ENCODE results near the gene PLCB2.
A peak's percentile ranks its signal among the peaks of the same experiment; 100 is the strongest.

The PLCB2 gene

DNA sequence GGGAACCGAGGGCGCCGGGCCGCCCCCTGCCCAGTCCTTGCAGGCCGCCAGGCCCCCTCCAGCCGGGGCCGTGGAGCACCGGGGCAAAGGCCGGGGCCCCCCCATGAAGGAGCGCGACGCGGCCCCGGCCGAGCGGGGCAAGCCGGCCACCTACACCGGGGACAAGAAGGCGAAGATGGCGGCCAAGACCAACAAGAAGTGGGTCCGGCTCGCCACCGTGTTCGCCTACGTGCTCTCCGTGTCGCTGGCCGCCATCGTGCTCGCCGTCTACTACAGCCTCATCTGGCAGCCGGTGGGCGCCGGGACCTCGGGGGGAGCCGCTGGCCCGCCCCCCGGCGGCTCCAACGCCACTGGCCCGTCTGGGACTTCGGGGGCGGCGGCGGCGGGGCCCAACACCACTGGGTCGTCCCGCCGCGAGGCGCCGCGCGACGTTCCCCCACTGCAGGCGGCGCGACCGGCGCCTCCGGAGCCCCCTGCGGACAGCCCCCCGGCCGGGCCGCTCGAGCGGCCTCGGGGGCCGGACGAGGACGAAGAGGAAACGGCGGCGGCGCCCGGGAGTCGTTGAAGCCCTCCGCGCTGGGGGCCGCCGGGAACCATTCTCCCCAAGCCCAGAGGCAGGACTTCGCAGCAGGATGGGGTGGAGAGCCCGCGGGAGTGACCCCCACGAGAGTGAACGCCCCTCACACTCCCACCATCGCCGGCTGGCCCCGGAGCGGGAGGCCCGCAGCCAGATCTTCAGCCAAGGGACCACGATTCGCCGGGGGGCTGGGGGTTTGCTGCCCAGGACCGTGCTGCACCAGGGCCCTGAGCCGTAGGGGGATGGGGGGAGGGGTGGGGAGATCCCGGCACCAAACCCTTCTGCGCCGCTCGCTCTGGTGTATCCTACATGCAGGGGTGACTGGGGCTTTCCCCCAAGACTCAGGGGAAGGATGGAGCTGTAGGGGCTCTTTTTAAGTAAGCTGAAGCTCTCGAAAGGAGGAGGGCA lies 16.5 kb upstream of the PLCB2 start:
- peak; percentile 27 for DNase-seq

- peak; percentile 92 for DNase-seq
Observed at GRCh38 chr15:40323239-40323952, 15.7 kb upstream of the PLCB2 start, which contains the start of gene INAFM2. Gene INAFM2 (plus strand): TSS chr15:40323692. CDS start chr15:40324056, 364 bp downstream.

GRCh38 chr15:40322531-40323238 lies 14.9 kb upstream of the PLCB2 start:
- DNase-seq = no peak

DNA sequence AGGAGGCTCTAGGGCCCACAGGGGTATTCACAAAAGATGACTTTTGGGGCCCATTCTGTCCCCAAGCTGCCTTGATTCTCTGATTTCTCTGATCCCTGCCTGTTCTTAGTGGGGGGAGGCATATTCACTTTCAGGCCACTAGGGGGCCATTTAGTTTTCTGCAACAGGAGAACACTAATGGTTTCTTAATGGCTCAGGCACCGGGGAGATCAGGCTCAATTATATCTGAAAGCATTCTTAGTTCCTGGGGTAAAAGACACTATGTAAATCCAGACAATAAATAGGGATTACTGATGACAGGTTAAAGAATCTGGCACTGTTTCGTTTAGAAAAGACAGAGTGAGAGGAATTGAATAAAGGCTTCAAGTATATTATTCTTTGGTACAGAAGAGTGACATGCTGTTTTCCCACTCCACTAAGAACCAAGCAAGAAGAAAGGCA lies 13.2 kb upstream of the PLCB2 start:
- peak; percentile 80 for DNase-seq

DNA sequence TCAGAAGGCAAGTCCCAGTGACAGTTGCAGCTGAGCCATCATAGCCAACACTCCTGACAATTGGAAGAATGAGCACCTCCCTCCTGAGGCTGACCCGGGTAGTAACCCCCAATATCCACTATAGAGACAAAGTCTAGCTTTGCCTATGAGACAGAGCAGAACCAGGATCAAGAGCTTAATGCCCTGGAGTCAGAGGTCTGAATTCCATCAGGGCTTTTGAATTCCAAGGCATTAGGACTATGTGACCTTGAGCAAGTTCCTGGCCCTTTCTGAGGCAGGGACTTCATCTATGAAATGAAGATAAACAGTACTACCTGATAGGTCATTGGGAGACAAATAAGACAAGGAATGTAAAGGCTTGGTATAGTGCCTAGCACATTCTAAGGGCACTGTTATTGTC lies 12.7 kb upstream of the PLCB2 start:
- DNase-seq = no peak

GRCh38 chr15:40317580-40317979 lies 9.8 kb upstream of the PLCB2 start:
- DNase-seq = no peak

GRCh38 chr15:40316931-40317330 lies 9.2 kb upstream of the PLCB2 start:
- no peak for DNase-seq

DNA sequence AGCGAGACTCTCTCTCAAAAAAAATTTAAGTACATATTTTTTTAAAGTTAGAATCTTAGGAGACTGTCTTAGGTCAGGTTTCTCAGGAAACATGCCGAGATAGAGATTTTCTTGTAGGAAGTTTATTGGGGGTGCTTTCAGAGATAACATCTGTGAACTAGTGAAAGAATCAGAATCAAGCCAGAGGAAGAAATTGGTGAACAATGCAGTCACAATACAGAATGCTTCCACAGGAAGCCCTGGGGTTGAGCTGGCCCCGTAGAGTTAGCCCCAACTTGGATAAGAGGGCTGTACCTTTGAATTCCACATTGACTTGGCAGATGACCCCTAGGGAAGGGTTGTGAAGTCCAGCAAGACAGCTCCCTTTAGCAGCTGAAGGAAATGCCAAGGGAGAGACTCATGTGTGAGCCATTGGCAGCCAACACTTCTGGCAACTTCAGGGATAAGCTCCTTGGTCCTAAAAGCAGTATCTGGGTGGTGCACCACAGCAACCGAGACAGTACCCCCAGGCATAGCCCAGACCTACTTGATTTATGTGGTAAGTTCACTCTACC lies 7.1 kb upstream of the PLCB2 start:
- no peak for DNase-seq

DNA sequence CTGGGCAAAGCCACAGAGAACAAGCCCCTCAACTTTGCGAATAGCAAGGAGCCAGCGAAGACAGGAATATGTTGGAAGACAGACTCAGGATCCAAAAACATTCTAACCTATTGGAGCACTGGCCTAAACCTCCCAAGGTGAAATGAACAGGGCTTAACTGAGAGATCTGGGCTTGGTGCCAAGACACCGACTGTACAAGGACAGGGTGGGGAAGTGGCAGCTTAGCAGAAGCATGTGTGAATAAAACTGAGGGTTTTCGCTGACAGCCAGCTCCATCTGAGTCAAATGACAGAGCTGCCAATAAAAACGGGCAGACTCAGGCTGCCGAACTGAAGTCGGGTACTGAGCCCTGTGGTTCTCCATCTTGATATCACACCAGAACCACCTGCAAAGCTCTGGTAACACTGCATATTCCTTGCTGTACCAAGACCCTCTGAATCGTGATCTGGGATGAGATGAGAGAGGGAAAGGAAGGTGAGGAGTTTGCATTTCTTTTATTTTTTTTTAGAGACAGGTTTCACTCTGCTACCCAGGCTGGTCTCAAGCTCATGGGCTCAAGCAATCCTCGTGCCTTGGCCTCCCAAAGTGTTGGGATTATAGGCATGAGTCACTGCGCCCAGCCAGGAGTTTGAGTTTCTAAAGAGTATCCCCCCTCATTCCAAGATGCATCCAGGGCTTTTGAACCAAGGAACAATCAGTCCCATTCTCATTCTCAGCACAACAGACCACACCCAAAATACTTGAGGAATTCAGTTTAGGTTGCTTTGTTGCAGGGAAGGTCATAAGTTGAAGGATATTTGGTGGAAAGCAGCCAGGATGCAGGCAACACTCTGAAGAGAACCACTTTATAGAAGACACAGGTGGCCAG lies 6.0 kb upstream of the PLCB2 start:
- peak; percentile 68 for DNase-seq

GRCh38 chr15:40312370-40313158 lies 4.8 kb upstream of the PLCB2 start:
- no peak for DNase-seq

GRCh38 chr15:40310993-40311392 lies 3.3 kb upstream of the PLCB2 start:
- no peak for DNase-seq

- DNase-seq = peak; percentile 69
Observed at GRCh38 chr15:40310001-40310959, 2.5 kb upstream of the PLCB2 start.

DNA sequence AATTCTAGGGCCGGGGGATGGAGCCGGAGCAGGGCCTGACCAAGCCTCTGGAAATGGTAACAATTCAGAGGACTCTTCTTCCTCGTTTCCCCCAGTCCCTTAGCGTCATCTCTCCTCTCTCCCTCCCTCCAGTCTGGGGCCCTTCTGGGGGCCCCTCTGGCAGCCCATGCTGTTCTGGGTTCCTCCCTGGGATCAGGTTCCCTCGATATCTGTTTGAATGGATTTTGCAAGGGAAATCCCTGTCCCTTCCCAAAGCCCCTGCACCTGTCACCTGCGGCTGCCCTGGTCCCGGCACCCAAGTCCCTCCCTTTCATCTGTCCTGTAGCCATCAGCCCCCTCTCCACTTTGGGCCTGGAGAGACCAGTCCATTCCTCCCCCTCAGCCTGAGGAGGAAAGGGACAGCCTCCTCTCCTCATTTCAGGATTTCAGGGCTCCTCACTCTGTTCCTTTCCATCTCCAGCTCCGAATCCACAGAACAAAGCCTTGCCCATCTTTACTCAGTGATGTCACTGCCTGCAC lies 1.7 kb upstream of the PLCB2 start:
- no peak for DNase-seq

DNA sequence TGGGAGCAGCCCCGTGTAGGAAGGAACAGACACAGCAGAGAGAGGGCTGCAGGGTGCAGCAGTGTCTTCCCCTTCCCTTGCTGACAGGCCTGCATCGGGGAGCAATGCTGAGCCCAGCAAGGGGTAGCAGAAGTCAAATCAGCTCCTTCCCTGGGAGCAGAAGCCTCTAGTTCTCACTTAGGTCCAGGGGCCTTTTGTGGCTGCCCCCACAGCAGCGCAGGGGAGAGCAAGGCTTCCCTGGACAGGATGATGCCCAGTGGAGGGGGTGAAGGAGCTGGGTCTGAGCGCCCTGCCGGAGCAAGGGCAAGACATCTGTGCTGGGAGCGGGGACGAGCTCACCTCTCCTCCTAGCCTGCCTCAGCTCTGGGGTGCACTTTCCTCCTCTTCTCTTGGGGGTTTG lies 827 bp downstream of the PLCB2 start:
- DNase-seq = no peak

- no peak for DNase-seq
Observed at GRCh38 chr15:40306371-40306770, 1.4 kb downstream of the PLCB2 start.

DNA sequence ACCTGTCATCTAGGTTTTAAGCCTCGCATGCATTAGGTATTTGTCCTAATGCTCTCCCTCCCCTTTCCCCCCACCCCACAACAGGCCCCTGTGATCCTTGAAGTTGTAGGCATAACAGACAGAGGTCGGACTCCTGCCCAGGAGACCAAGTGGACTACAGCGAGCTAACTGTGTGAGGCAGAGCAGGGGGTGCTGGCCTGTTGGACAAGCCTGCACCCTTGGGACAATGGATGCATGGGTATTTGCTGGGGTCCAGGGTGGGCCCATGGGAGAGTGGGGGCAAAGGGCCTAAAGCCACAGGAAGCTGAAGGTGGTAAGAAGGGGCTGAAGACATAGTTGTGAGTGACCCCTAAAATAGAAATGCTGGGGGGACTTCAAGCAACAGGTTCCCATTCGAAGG lies 2.5 kb downstream of the PLCB2 start:
- no peak for DNase-seq

GRCh38 chr15:40303576-40303975 lies 4.2 kb downstream of the PLCB2 start:
- no peak for DNase-seq

DNA sequence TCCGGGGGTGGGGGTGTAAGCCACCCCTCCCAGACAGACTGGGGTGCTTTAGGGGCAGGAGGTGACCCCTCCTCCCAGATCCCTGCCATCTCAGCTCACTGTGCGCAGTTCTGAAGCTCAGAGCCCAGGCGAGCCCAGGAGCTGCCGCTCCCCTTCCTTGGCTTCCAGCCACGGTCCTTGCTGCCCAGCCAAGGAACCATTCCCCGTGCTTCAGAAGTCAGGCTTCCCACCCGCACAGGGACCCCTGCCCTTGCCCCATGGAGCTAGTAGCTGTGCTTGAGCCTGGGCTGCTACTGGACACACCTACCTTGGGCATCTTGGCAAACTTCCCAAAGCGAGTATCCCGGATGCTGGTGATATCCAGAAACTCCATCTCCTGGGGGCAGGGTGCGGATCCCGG lies 4.8 kb downstream of the PLCB2 start:
- no peak for DNase-seq

GRCh38 chr15:40302288-40302886 lies 5.3 kb downstream of the PLCB2 start:
- DNase-seq = no peak

Measured in CD4-positive, alpha-beta T cell treated with Interleukin-21 for 1 hour (primary cell).